PFSK-1 (cell line): ENCODE measurements around the gene EXOC5.

Experiments used
- FOXP2 ChIP-seq: optimal IDR thresholded peaks from 2 replicates; pipeline ENCODE3; 2011; ENCODE audit warnings: borderline replicate concordance, control low read depth, inconsistent platforms; ENCODE audit not compliant: insufficient read depth; ENCODE audit errors: extremely low read length, extremely low read depth
- POLR2AphosphoS5 ChIP-seq: IDR thresholded peaks from 2 replicates; pipeline ENCODE4 v1.6.1; 2012; ENCODE audit warnings: low read depth, mild to moderate bottlenecking, control low read depth, low read length, moderate library complexity
- REST ChIP-seq, 2 experiments: IDR thresholded peaks; 2 replicates each; pipeline versions ENCODE4 v1.6.1 to v1.8.0; 2011 to 2012; ENCODE audit warnings: low read depth in 2 of 2, low read length in 2 of 2, control low read depth in 1 of 2, inconsistent platforms in 1 of 2, mild to moderate bottlenecking in 1 of 2, moderate library complexity in 1 of 2; ENCODE audit not compliant: insufficient read depth in 1 of 2
- SIN3A ChIP-seq: IDR thresholded peaks from 2 replicates; pipeline ENCODE4 v1.6.1; 2012; ENCODE audit warnings: mild to moderate bottlenecking, low read length, moderate library complexity, borderline replicate concordance; ENCODE audit not compliant: insufficient read depth
- TAF1 ChIP-seq: IDR thresholded peaks from 2 replicates; pipeline ENCODE4 v1.6.1; 2012; ENCODE audit warnings: low read length, control low read depth, borderline replicate concordance; ENCODE audit not compliant: insufficient read depth

GRCh38 chr14:57232006-57232405 is 36.7 kb downstream of the EXOC5 start:
- TF ChIP-seq POLR2AphosphoS5 (no peak), REST (IDR thresholded peaks at IDR 0.05; ENCODE audit: insufficient read depth in 1 of 2, low read depth in 2 of 2, low read length in 2 of 2) (no peak), FOXP2 (no peak), TAF1 (no peak), SIN3A (no peak)
